Measurements from ENCODE around the gene UTS2R. TPM values are rescaled to one million over a fixed set of nuclear protein-coding genes. Genes with fewer than 3 reads are reported as not detected.
"Not testable (repeated sequence)": the region's sequence is repeated elsewhere in the genome, so short reads cannot be mapped to it uniquely, and the experiment has no call there.

The UTS2R gene
- total RNA-seq, 1 donor from 2014 or later = not detected

DNA sequence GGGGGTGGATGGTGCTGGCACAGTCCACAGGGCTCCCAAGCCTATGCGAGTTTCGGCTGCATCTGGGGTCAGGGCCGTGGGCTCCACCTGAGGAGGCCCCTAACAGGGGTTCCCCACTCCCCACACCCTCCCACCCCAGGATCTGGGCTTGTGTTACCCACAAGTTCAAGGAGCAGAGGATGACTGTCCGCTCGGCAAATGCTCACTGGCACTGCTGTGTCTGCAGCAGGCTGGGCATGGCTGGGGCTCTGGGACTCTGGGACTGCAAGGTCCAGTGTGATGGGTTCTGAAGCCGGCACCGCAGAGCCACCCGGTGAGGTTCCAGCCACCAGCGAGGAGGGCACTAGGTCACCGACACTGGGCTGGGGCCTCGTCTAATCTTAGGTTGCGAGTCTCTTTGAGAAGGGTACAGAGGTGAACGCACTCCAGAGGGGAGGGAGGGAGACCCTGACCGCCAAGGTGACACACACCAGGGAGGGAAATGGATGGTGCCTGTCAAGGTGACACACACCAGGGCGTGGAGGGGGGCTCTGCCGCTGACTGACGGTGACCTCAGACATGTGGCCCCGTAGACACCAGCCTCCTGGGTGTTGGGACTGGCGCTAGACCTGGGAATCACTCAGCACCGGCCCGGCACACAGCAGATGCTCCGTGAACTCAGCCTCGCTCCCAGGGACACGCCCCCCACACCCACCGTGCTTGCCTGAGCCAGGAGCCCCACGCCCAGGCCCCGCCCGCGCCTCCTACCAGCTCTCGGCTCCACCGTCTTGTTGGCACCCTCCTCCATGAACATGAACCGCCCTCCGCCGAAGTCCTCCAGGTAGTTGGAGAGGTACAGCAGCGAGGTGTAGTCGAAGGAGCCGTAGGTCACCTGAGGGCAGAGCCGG, 26.1 kb downstream of the UTS2R start:
- intact Hi-C loops (cut with DNase I) = no loop called here
- DNase-seq (ENCODE audit: low spot score) (no peak), ATAC-seq (no peak)

- intact Hi-C loops (cut with DNase I) = no loop called here
- no peak for DNase-seq (ENCODE audit: low spot score)
- ATAC-seq = peak; percentile 71
These were observed 27.5 kb downstream of the UTS2R start for GRCh38 chr17:82399041-82399441.

- intact Hi-C loops (cut with DNase I) = no loop called here
- ATAC-seq (peak; percentile 38), DNase-seq (ENCODE audit: low spot score) (no peak)
These were observed 28.1 kb downstream of the UTS2R start for GRCh38 chr17:82399601-82400101.

DNA sequence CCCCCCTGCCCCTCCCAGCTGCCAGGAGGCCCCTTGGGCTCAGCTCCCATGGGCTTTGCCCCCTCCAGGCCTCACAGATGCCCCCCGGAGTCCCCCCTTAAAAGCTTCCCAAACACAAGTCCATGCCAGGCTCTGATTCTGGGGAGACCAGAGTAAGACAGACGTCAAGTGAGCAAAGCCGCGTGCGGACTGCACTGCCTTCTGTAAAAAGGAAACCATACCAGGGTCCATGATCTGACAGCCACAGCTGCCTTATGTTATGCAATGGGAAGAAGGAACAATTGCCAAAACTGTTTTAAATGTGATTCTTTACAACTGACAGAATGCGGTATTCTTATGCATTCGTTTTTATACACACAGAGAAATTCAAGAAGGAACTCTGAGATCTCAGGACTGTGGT, 28.6 kb downstream of the UTS2R start:
- ATAC-seq = no peak
- intact Hi-C loops (cut with DNase I) = no loop called here
- DNase-seq (ENCODE audit: low spot score) = no peak

DNA sequence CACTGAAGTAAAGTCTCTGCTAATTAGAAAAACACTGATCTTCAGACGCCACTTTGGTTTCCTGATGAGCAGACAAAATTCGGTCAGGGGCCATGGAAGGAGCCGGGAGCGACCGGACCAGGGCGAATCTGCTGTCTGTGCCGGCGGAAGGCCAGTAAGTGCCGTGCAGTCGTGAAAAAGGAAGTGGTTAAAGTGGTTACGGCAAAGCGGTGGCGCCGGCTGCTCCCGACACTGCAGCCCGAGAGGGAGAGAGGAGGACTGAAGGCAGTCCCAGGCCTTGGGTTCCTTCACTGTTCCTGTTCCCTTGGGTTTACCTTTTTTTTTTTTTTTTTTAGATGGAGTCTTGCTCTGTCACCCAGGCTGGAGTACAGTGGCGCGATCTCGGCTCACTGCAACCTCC, 29.3 kb downstream of the UTS2R start:
- ATAC-seq (no peak), DNase-seq (ENCODE audit: low spot score) (no peak)
- intact Hi-C loops (cut with DNase I) = no loop called here

DNA sequence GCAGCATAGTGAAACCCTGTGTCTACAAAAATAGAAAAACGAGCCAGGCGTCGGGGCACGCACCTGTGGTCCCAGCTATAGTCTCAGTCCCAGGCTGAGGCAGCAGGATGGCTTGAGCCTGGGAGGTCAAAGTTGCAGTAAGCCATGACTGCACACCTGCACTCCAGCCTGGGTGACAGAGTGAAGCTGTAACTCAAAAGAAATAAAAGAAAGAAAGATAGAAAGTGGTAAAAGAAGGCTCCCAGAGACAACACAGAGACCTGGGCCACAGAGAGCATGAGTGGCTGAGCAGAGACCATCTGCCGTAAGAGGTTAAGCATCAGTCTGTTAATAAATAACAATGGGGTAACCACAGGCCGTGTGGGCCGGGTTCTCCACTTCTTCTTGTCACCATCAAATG, 31.3 kb downstream of the UTS2R start:
- DNase-seq (ENCODE audit: low spot score) = no peak
- intact Hi-C loops (cut with DNase I) = no loop called here
- ATAC-seq = no peak

GRCh38 chr17:82403662-82404660, 32.4 kb downstream of the UTS2R start:
- intact Hi-C loops (cut with DNase I) = no loop called here
- ATAC-seq (no peak), DNase-seq (ENCODE audit: low spot score) (no peak)

DNA sequence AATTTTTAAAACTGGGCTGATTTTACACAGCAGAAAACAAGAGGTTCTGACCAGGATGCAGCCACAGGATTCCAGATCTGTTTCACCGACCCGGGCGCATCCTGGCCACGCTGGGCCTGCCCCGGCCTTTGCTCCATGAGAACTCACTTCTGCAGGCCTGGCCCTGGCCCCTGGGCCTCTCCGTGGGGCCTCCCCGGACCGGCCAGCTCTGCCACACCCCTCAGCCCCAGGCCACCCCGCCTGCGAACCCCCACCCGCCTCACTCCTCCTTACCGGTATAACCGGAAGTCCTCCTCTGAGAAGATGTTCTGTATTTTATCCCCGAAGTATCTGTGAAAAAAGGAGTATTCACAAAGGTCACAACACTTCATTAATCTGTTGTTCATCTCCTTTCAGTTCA, 33.5 kb downstream of the UTS2R start:
- ATAC-seq = no peak
- DNase-seq (ENCODE audit: low spot score) = no peak
- intact Hi-C loops (cut with DNase I) = no loop called here

DNA sequence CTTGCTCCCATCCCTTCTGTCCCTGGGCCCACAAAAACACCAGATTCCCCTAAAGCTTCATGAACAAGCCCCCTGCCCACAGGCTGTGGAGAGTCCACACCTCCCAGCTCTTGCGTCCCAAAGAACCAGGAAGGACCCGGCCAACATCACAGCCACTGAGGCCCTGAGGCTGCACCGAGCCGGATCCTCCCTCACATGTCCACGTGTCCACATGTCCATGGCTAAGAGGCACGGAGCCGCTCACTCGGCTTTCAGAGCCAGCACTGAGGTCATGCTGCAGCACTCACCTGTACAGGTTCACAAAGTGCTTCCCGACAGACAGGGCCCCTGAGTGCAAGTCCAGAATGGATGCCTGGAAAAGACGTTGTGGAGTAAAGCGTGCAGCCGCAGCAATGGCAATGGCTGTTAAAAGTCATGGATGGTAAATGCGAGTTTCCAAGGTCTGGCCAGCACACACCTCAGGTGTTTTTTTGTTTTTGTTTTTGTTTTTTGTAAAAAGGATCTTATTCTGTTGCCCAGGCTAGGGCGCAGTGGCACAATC, 34.6 kb downstream of the UTS2R start:
- no peak for DNase-seq (ENCODE audit: low spot score)
- no peak for ATAC-seq
- intact Hi-C loops (cut with DNase I) = no loop called here

GRCh38 chr17:82407255-82407654, 35.7 kb downstream of the UTS2R start:
- no peak for DNase-seq (ENCODE audit: low spot score)
- intact Hi-C loops (cut with DNase I) = no loop called here
- no peak for ATAC-seq

- DNase-seq (ENCODE audit: low spot score) = no peak
- ATAC-seq = no peak
- intact Hi-C loops (cut with DNase I) = no loop called here
These were observed 36.8 kb downstream of the UTS2R start for GRCh38 chr17:82408288-82408937.

DNA sequence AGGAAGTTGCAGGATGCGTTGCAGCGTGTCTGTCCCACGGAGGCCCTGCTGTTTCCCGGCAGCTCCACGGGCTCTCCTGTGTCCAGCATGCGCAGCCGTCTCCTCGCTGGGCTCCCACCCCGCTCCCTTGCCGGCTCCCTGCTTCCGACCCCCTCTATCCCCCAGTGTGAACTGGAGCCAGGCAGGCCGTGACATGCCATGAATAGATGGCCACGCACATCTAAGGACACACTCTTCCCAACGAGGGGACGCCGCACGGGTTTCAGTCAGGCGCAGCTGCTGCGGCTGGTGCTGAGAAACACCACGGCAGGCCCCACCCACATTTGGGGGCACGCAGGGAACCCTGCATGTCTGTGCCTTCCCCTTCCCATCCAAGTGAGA, 37.4 kb downstream of the UTS2R start:
- intact Hi-C loops (cut with DNase I) = no loop called here
- no peak for ATAC-seq
- no peak for DNase-seq (ENCODE audit: low spot score)

- ATAC-seq = no peak
These were observed 38.6 kb downstream of the UTS2R start for GRCh38 chr17:82410014-82410716.

DNA sequence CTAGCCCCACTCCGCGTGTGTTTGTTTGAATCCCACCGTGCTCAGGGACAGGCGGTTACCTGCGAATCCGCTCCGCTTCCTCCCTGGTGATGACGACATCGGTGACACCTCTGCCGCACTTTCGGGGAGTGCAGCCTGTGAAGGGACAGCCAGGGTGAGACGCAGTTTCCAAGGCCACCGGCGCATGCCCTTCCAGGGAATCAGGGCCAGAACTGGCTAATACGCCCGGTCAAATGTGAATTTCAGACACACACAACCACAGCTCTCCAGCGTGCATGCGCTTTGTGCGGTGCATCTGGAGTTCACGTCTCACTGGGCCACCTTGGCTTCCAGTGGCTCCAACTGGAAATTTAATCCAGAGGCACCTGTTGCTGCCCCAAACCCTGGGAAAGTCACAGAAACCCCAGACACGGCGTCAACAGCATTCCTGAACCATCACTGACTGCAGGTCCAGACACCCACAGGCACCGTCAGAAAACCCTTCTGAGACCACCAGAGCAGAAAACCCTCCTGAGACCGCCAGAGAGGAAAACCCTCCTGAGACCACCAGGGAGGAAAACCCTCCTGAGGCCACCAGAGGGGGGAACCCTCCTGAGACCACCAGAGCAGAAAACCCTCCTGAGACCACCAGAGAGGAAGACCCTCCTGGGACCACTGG, 40.0 kb downstream of the UTS2R start:
- intact Hi-C loops (cut with DNase I) = no loop called here
- no peak for ATAC-seq
- no peak for DNase-seq (ENCODE audit: low spot score)

More at GRCh38 chr17:82410014-82410716, 38.6 kb downstream of the UTS2R start:
- DNase-seq (ENCODE audit: low spot score) = no peak
- intact Hi-C loops (cut with DNase I) = no loop called here

DNA sequence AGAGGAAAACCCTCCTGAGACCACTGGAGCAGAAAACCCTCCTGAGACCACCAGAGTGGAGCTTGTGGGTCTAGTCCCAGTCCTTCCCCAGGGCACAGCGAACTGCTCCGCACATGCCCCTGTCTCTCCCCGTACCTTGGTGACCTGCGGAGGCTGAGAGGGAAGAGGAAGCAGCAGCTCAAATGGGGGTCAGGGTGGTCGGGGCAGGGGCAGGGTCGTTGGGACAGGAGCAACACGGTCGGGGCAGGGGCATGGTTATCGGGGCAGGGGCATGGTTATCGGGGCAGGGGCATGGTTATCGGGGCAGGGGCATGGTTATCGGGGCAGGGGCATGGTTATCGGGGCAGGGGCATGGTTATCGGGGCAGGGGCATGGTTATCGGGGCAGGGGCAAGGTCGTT, 40.5 kb downstream of the UTS2R start:
- ATAC-seq; DNase-seq (ENCODE audit: low spot score); intact Hi-C loops (cut with DNase I): not testable (repeated sequence)

GRCh38 chr17:82412535-82413520, 41.3 kb downstream of the UTS2R start:
- intact Hi-C loops (cut with DNase I) = no loop called here
- ATAC-seq = no peak
- DNase-seq (ENCODE audit: low spot score) = no peak

All from sciatic nerve (tissue), 2 donors.